HG02970 (cell line): ENCODE results near the gene AWAT2.

ENCODE experiments used
- ATAC-seq: cut with Tn5 transposase; IDR thresholded peaks from one replicate; pipeline ENCODE4 v1.9.1; 2021; ENCODE audit warnings: mild to moderate bottlenecking, moderate library complexity, moderate number of reproducible peaks; ENCODE audit not compliant: unreplicated experiment, low FRiP score

AWAT2 gene

GRCh38 chrX:70049925-70050324, at the start of gene AWAT2:
Gene AWAT2, minus strand, starts transcription at chrX:70049938. Its CDS starts 6 bp downstream, at chrX:70049932.
- no peak for ATAC-seq

GRCh38 chrX:70096052-70096451, 46.3 kb upstream of the AWAT2 start:
- no peak for ATAC-seq

GRCh38 chrX:70092247-70092646, 42.5 kb upstream of the AWAT2 start:
- ATAC-seq, result no peak

- no peak for ATAC-seq
These were observed 40.0 kb upstream of the AWAT2 start for GRCh38 chrX:70089604-70090297.

GRCh38 chrX:70088751-70089150, 39.0 kb upstream of the AWAT2 start:
- ATAC-seq, result no peak

- ATAC-seq, result no peak
These were observed 38.3 kb upstream of the AWAT2 start for GRCh38 chrX:70087857-70088630.

GRCh38 chrX:70084592-70085240, 35.0 kb upstream of the AWAT2 start:
- ATAC-seq, result no peak

- no peak for ATAC-seq
These were observed 33.0 kb upstream of the AWAT2 start for GRCh38 chrX:70082723-70083122.

GRCh38 chrX:70079870-70080269, 30.1 kb upstream of the AWAT2 start:
- no peak for ATAC-seq

- no peak for ATAC-seq
These were observed 29.6 kb upstream of the AWAT2 start for GRCh38 chrX:70079297-70079696.

- no peak for ATAC-seq
These were observed 16.9 kb upstream of the AWAT2 start for GRCh38 chrX:70066646-70067045.

- ATAC-seq, result no peak
These were observed 13.3 kb upstream of the AWAT2 start for GRCh38 chrX:70062961-70063550.

GRCh38 chrX:70062076-70062475, 12.3 kb upstream of the AWAT2 start, which contains the start of gene OTUD6A:
Gene OTUD6A, plus strand, starts transcription at chrX:70062457. Its CDS starts 68 bp downstream, at chrX:70062525.
- ATAC-seq, result no peak

- ATAC-seq, result no peak
These were observed 4.7 kb upstream of the AWAT2 start for GRCh38 chrX:70054391-70054790.

- ATAC-seq, result no peak
These were observed 3.3 kb upstream of the AWAT2 start for GRCh38 chrX:70052895-70053615.

GRCh38 chrX:70049406-70049805, 332 bp downstream of the AWAT2 start:
- ATAC-seq, result no peak

GRCh38 chrX:70046978-70047377, 2.8 kb downstream of the AWAT2 start:
- ATAC-seq, result no peak

GRCh38 chrX:70044541-70045245, 5.0 kb downstream of the AWAT2 start:
- no peak for ATAC-seq

GRCh38 chrX:70043685-70044084, 6.1 kb downstream of the AWAT2 start:
- no peak for ATAC-seq
